ENCODE results near the gene MAP3K5.

- no peak for TF ChIP-seq TAF1 (IDR thresholded peaks at IDR 0.05; ENCODE audit: borderline replicate concordance, insufficient read depth, low read length)
- no peak for TF ChIP-seq POLR2AphosphoS5 (IDR thresholded peaks at IDR 0.05; ENCODE audit: low read depth, low read length)
- TF ChIP-seq SIN3A (IDR thresholded peaks at IDR 0.05; ENCODE audit: borderline replicate concordance, insufficient read depth, low read length): no peak
These were observed 123.7 kb downstream of the MAP3K5 start for GRCh38 chr6:136668571-136668970.
